GM12878 (cell line): ENCODE measurements around the gene CERCAM. TPM values are rescaled to one million over a fixed set of nuclear protein-coding genes. Genes with fewer than 3 reads are reported as not detected.

ENCODE experiments used
- CBX3 ChIP-seq: fragments of 200-600 bp; sonication (generic); IDR thresholded peaks from 2 replicates; pipeline ENCODE4 v1.6.1; 2016; ENCODE audit warnings: low read depth, borderline replicate concordance
- CHD4 ChIP-seq: fragments of 200-600 bp; sonication (generic); IDR thresholded peaks from 2 replicates; pipeline ENCODE4 v1.6.1; 2016; ENCODE audit warnings: mild to moderate bottlenecking
- FOS ChIP-seq: IDR thresholded peaks from 3 replicates; pipeline ENCODE4 v1.6.1; 2011; ENCODE audit warnings: borderline replicate concordance; ENCODE audit not compliant: insufficient read length; ENCODE audit errors: extremely low read depth
- IKZF2 ChIP-seq, 2 experiments: fragments of 450-650 bp; IDR thresholded peaks; 2 replicates each; pipeline ENCODE4 v1.6.1; 2017; ENCODE audit warnings: mild to moderate bottlenecking in 2 of 2, moderate library complexity in 2 of 2
- MEF2A ChIP-seq: IDR thresholded peaks from 2 replicates; pipeline ENCODE4 v1.6.1; 2011; ENCODE audit warnings: low read depth, mild to moderate bottlenecking, low read length, moderate library complexity; ENCODE audit not compliant: insufficient read depth
- MEF2B ChIP-seq: fragments of 450-650 bp; IDR thresholded peaks from 2 replicates; pipeline ENCODE4 v1.6.1; 2018; ENCODE audit warnings: mild to moderate bottlenecking, moderate library complexity; ENCODE audit not compliant: partially characterized antibody, poor library complexity, severe bottlenecking
- MTA2 ChIP-seq: fragments of 450-650 bp; IDR thresholded peaks from 2 replicates; pipeline ENCODE4 v1.6.1; 2016; ENCODE audit warnings: low read depth, mild to moderate bottlenecking, moderate library complexity
- NFYA ChIP-seq: IDR thresholded peaks from 2 replicates; pipeline ENCODE4 v1.6.1; 2011; ENCODE audit warnings: low read depth, mild to moderate bottlenecking, low read length, improper control_type of control experiment, borderline replicate concordance
- RAD51 ChIP-seq: fragments of 450-650 bp; IDR thresholded peaks from 2 replicates; pipeline ENCODE4 v1.6.1; 2016; ENCODE audit warnings: moderate library complexity, mild to moderate bottlenecking, inconsistent platforms
- SP1 ChIP-seq: IDR thresholded peaks from one replicate; pipeline ENCODE4 v1.6.1; 2011; ENCODE audit warnings: low read depth, low read length
- TCF12 ChIP-seq: IDR thresholded peaks from 2 replicates; pipeline ENCODE4 v1.6.1; 2011; ENCODE audit warnings: low read depth, mild to moderate bottlenecking, low read length
- polyA plus RNA-seq, 11 experiments: library from polyadenylated mRNA; depleted of rRNA in 4 of 11; unstranded in 6 of 11; stranded (reverse) in 5 of 11; fragments of >200 nt; fragmentation: Nextera tagmentation in 4 of 11; fragmentation: Illumina TruSeq in 1 of 11; extraction: Ambion mirVana in 4 of 11; extraction: Trizol in 1 of 11; gene quantifications; 1 replicate in 1 of 11; 2 replicates in 10 of 11; pipeline versions ENCODE4 v1.2.1 to v1.2.3, GENCODE V29; 2011 to 2016; ENCODE audit warnings: inconsistent platforms in 2 of 11, missing spikeins in 2 of 11, low read depth in 1 of 11
- total RNA-seq, 4 experiments: library from RNA; depleted of rRNA in 3 of 4; stranded (reverse); fragments of >200 nt in 3 of 4; fragmentation: Illumina TruSeq in 1 of 4; extraction: Trizol in 1 of 4; gene quantifications; 2 replicates each; pipeline versions ENCODE4 v1.2.1 to v1.2.3, GENCODE V29; 2013 to 2021
- TF ChIP-seq, protein P1 (sequence below): fragments of 450-650 bp; IDR thresholded peaks from 2 replicates; pipeline ENCODE4 v1.6.1; 2017; ENCODE audit warnings: mild to moderate bottlenecking, low read depth, inconsistent platforms; ENCODE audit not compliant: poor library complexity, severe bottlenecking
- TF ChIP-seq, protein P2 (sequence below): IDR thresholded peaks from 2 replicates; pipeline ENCODE4 v1.6.1; 2012; ENCODE audit warnings: mild to moderate bottlenecking, low read depth, low read length
- TF ChIP-seq, protein P3 (sequence below): IDR thresholded peaks from 2 replicates; pipeline ENCODE4 v1.6.1; 2012; ENCODE audit warnings: low read depth, low read length, improper control_type of control experiment
- TF ChIP-seq, protein P4 (sequence below): IDR thresholded peaks from 2 replicates; pipeline ENCODE4 v1.6.1; 2011; ENCODE audit warnings: borderline replicate concordance, low read depth, mild to moderate bottlenecking, moderate library complexity, mixed read lengths, low read length; ENCODE audit not compliant: insufficient read depth; ENCODE audit errors: extremely low read length
- TF ChIP-seq, protein P5 (sequence below): fragments of 450-650 bp; IDR thresholded peaks from 2 replicates; pipeline ENCODE4 v1.6.1; 2018; ENCODE audit warnings: mild to moderate bottlenecking, low read depth, moderate library complexity; ENCODE audit not compliant: partially characterized antibody

CERCAM gene
- total and polyA plus RNA-seq, 10 of the 15 experiments (the other 5 are each of a cell fraction or from before 2014, with no cell fraction given) = 0.05 to 6.7 (median 0.71) TPM

DNA sequence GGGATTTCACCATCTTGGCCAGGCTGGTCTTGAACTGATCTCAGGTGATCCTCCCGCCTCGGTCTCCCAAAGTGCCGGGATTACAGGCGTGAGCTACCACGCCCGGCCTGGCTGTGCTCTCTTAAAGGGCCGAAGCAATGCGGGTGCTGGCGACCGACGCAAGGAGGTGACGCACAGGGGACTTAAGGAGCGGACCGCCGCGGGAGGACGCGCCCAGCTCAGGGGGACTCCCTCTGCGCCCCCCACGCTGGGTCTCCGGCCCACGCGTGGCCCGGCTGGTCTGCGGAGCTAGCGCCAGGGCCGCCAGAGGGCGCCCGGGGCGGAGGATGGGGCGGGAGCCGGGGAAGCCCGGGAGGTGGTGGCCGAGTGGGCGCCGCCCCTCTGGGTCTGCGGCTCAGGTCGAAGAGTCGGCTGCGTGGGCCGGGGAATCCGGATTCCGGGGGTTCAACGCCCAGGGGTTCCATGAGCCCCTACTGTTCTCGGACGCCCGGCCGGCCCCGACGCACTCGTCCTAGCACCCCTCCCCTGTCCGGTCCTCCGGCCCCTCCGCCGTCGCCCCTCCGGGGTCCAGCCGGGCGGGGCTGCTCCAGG is 502 bp upstream of the CERCAM start (continued):
- TF ChIP-seq RAD51 = no peak
- TF ChIP-seq, protein P1, sequence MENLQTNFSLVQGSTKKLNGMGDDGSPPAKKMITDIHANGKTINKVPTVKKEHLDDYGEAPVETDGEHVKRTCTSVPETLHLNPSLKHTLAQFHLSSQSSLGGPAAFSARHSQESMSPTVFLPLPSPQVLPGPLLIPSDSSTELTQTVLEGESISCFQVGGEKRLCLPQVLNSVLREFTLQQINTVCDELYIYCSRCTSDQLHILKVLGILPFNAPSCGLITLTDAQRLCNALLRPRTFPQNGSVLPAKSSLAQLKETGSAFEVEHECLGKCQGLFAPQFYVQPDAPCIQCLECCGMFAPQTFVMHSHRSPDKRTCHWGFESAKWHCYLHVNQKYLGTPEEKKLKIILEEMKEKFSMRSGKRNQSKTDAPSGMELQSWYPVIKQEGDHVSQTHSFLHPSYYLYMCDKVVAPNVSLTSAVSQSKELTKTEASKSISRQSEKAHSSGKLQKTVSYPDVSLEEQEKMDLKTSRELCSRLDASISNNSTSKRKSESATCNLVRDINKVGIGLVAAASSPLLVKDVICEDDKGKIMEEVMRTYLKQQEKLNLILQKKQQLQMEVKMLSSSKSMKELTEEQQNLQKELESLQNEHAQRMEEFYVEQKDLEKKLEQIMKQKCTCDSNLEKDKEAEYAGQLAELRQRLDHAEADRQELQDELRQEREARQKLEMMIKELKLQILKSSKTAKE = no peak
- TF ChIP-seq, protein P2, sequence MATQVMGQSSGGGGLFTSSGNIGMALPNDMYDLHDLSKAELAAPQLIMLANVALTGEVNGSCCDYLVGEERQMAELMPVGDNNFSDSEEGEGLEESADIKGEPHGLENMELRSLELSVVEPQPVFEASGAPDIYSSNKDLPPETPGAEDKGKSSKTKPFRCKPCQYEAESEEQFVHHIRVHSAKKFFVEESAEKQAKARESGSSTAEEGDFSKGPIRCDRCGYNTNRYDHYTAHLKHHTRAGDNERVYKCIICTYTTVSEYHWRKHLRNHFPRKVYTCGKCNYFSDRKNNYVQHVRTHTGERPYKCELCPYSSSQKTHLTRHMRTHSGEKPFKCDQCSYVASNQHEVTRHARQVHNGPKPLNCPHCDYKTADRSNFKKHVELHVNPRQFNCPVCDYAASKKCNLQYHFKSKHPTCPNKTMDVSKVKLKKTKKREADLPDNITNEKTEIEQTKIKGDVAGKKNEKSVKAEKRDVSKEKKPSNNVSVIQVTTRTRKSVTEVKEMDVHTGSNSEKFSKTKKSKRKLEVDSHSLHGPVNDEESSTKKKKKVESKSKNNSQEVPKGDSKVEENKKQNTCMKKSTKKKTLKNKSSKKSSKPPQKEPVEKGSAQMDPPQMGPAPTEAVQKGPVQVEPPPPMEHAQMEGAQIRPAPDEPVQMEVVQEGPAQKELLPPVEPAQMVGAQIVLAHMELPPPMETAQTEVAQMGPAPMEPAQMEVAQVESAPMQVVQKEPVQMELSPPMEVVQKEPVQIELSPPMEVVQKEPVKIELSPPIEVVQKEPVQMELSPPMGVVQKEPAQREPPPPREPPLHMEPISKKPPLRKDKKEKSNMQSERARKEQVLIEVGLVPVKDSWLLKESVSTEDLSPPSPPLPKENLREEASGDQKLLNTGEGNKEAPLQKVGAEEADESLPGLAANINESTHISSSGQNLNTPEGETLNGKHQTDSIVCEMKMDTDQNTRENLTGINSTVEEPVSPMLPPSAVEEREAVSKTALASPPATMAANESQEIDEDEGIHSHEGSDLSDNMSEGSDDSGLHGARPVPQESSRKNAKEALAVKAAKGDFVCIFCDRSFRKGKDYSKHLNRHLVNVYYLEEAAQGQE = no peak
- TF ChIP-seq, protein P3, sequence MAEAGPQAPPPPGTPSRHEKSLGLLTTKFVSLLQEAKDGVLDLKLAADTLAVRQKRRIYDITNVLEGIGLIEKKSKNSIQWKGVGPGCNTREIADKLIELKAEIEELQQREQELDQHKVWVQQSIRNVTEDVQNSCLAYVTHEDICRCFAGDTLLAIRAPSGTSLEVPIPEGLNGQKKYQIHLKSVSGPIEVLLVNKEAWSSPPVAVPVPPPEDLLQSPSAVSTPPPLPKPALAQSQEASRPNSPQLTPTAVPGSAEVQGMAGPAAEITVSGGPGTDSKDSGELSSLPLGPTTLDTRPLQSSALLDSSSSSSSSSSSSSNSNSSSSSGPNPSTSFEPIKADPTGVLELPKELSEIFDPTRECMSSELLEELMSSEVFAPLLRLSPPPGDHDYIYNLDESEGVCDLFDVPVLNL = peak; percentile 14; the same call in 1 of the 2 replicates
- 0 out of 2 replicates have a peak, but pooled peaks have one; percentile 38 for TF ChIP-seq TCF12
- TF ChIP-seq MTA2 = no peak
- TF ChIP-seq CHD4 = 0 out of 2 replicates have a peak, but pooled peaks have one; percentile 68
- TF ChIP-seq CBX3 = no peak
- TF ChIP-seq, protein P4, sequence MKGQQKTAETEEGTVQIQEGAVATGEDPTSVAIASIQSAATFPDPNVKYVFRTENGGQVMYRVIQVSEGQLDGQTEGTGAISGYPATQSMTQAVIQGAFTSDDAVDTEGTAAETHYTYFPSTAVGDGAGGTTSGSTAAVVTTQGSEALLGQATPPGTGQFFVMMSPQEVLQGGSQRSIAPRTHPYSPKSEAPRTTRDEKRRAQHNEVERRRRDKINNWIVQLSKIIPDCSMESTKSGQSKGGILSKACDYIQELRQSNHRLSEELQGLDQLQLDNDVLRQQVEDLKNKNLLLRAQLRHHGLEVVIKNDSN = no peak
- TF ChIP-seq MEF2B = peak; percentile 28
- TF ChIP-seq, protein P5, sequence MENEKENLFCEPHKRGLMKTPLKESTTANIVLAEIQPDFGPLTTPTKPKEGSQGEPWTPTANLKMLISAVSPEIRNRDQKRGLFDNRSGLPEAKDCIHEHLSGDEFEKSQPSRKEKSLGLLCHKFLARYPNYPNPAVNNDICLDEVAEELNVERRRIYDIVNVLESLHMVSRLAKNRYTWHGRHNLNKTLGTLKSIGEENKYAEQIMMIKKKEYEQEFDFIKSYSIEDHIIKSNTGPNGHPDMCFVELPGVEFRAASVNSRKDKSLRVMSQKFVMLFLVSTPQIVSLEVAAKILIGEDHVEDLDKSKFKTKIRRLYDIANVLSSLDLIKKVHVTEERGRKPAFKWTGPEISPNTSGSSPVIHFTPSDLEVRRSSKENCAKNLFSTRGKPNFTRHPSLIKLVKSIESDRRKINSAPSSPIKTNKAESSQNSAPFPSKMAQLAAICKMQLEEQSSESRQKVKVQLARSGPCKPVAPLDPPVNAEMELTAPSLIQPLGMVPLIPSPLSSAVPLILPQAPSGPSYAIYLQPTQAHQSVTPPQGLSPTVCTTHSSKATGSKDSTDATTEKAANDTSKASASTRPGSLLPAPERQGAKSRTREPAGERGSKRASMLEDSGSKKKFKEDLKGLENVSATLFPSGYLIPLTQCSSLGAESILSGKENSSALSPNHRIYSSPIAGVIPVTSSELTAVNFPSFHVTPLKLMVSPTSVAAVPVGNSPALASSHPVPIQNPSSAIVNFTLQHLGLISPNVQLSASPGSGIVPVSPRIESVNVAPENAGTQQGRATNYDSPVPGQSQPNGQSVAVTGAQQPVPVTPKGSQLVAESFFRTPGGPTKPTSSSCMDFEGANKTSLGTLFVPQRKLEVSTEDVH = no peak
- TF ChIP-seq NFYA = no peak
- TF ChIP-seq IKZF2 (IDR thresholded peaks at IDR 0.05) = no peak
- no peak for TF ChIP-seq MEF2A
- TF ChIP-seq FOS = no peak
- no peak for TF ChIP-seq SP1
- TF ChIP-seq, all 136 proteins: peak for 32
